NCI-H1092 (cell line): Measurements from ENCODE around the gene NUDT16L1.
"Not testable (repeated sequence)": the region's sequence is repeated elsewhere in the genome, so short reads cannot be mapped to it uniquely, and the experiment has no call there.

Experiments
- DNase-seq: peaks from one replicate; lab custom pipeline; 2025; lab: John Stamatoyannopoulos, UW

The NUDT16L1 gene

GRCh38 chr16:4718466-4718865 lies 25.1 kb downstream of the NUDT16L1 start:
- no peak for DNase-seq

- no peak for DNase-seq
Observed at GRCh38 chr16:4723071-4723767, 29.9 kb downstream of the NUDT16L1 start.

DNA sequence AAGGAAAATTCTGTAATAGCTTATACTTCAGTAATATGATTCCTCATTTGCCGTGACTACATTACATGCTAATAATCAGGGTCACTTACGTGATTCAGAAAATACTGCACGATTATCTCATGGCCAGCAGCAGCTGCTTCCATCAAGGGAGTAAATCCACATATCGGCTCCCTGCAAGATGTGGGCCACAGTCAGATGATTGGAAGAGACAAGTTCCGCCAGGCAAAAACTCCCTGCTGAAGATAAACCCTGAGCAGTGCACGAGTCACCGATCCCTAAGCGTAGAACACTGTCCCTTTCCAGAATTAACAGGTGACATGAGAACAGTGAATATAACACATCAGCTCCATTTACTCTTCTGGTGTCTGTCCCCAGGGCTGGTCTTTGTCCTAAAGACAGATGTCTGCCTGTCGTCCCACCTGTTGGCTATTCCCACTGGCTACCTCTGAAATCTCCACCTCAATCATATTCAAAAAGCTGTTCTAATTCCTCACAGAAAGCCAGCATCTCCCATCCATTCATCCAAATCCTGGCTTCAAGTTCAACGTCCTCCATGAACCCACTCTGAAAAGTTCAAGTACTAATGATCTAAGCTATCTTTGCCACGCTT lies 31.4 kb downstream of the NUDT16L1 start:
- DNase-seq, result no peak

DNA sequence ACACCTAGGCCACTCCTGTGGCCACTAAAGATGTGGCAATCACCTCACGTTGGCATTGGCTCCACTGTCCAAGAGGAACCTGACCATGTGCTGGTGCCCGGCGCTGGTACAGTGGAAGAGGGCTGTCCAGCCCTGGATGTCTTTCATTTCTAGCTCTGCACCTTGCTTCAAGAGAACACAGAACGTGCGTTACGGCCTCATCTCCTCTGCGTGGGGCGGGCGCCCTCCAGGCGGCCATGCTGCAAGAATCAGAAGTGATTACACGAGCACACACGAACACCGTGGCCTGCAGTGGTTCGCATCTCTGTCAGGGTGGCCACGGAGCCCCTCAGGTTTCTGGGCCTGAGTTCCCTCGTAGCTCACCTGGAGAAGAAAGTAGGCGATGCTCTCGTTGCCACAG lies 33.3 kb downstream of the NUDT16L1 start:
- no peak for DNase-seq

DNA sequence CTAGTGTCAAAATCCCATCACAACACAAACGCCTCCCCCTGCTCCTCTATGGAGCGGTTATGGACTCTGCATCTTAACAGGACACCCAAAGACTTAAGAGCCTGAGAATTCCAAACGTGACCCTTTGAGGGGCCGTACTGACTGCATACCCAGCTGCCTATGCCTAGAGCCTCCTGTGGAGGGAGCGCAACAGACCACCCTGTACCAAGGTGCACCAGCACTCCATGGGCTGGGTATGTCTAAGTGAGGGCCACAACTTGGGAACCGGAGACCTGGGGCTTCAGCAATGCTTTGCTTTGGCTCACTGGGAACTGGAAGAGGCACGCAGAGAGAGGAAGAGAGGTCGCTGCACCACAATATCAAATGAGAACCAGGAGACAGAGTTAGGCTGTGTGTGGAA lies 35.3 kb downstream of the NUDT16L1 start:
- DNase-seq, result no peak

GRCh38 chr16:4729876-4730275 lies 36.5 kb downstream of the NUDT16L1 start:
- no peak for DNase-seq

DNA sequence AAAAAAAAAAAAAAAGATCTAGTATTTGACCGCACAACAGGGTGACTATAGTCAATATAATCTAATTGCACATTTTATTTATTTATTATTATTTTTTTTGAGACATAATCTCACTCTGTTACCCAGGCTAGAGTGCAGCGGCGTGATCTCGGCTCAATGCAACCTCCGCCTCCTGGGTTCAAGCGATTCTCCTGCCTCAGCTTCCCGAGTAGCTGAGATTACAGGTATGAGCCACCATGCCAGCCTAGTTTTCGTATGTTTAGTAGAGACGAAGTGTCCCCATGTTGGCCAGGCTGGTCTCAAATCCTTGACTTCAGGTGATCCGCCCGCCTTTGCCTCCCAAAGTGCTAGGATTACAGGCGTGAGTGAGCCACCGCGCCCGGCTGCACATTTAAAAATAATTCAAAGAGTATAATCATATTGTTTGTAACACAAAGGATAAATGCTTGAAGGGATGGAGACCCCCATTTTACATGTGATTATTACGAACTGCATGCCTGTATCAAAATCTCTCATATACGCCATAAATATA lies 39.9 kb downstream of the NUDT16L1 start:
- no peak for DNase-seq

DNA sequence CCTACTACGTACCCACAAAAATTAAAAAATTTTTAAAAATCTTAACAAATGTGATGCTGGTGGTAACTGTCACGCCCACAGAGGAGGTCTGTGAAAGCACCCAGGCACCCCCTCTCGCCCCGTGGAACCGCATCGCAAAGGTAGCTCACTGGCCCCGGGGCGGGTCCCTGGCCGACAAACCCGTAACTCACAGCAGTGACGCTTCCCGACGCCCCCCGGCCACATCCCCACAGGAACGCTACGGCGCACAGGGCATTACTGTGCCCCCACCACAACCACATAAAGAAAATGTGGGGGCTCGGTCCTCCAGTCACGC lies 40.3 kb downstream of the NUDT16L1 start:
- DNase-seq, result no peak

- peak; percentile 81 for DNase-seq
Observed at GRCh38 chr16:4734063-4734729, 40.8 kb downstream of the NUDT16L1 start, which contains the start of the genes ANKS3 and DNAAF8. Gene ANKS3, minus strand, starts transcription at chr16:4734271. Its CDS starts 4,122 bp downstream, at chr16:4730149. Gene DNAAF8, plus strand, starts transcription at chr16:4734537. Its CDS starts 1,978 bp downstream, at chr16:4736515.

- DNase-seq, result peak; percentile 67
Observed at GRCh38 chr16:4734730-4735535, 41.6 kb downstream of the NUDT16L1 start.

- no peak for DNase-seq
Observed at GRCh38 chr16:4736546-4736945, 43.2 kb downstream of the NUDT16L1 start.

DNA sequence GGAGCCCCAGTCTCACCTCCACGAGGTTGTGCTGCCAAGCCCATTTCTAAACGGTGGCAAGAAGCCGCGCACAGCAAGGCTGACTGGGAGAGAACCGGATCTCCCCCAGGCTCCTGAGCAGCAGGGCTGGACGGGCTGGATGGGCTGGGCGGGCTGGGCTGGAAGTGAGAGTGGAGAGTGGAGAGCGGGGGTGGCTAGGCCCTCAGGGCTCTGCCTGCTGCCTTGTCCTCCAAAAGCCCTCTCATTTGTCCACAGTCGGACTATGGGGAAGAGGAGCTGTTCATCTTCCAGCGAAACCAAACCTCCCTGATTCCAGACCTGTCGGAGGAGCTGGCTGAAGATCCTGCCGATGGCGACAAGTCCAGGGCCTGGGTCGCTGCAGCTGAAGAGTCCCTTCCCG lies 44.2 kb downstream of the NUDT16L1 start:
- DNase-seq, result no peak

GRCh38 chr16:4738370-4738769 lies 45.0 kb downstream of the NUDT16L1 start:
- not testable (repeated sequence) for DNase-seq

DNA sequence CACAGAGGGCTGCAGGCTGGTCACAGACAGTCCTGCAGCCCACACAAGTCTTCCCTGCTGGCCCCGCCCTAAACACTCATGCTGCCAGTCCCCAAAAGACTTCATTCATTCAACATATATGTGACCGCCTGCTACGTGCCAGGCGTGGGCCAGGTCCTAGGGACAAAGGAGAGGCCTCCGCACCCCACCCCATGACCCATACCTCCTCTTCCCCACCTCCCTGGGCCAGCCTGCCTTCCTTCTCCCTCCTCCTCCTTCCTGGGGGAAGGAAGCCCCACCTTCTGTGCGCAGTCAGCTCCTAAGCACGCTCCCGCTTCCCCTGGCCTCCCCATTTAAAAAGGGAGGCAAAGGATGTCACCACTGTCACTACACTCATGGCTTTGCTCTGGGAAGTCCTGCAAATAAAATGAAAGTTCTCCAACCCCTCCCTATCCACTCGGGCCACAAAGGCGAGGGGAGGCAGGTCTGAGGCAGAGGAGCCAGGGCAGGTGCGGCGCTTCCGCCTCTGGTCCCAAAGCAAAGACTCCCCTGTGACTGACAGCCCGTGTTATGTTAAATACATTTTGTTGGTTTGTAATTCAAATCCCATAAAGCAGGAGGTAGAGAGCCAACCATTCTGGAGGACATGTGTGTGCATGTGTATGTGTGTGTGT lies 50.0 kb downstream of the NUDT16L1 start:
- DNase-seq, result no peak

- DNase-seq, result no peak
Observed at GRCh38 chr16:4744555-4745273, 51.4 kb downstream of the NUDT16L1 start.

GRCh38 chr16:4745274-4745569 lies 51.9 kb downstream of the NUDT16L1 start:
- DNase-seq, result no peak
